Tongue (tissue), 2 donors: ENCODE data around the gene EXOC4. TPM values are rescaled to one million over a fixed set of nuclear protein-coding genes. Genes with fewer than 3 reads are reported as not detected.

Source experiments
- DNase-seq: peaks from one replicate; pipeline ENCODE4 v3.0.0-alpha.2; 2015
- total RNA-seq: library from RNA; depleted of rRNA; stranded (reverse); fragments of >200 nt; gene quantifications from one replicate; pipeline ENCODE4 v1.2.3, GENCODE V29; 2014

Gene EXOC4
- total RNA-seq, 1 donor from 2014 or later = 140 TPM

- DNase-seq = no peak
Measured at GRCh38 chr7:133797818-133798520, 545.1 kb downstream of the EXOC4 start.

GRCh38 chr7:133801341-133801740, 548.5 kb downstream of the EXOC4 start:
- no peak for DNase-seq

GRCh38 chr7:133804127-133804526, 551.2 kb downstream of the EXOC4 start:
- no peak for DNase-seq

- DNase-seq = no peak
Measured at GRCh38 chr7:133805426-133805825, 552.5 kb downstream of the EXOC4 start.

- DNase-seq = no peak
Measured at GRCh38 chr7:133807624-133808492, 555.0 kb downstream of the EXOC4 start.

GRCh38 chr7:133808493-133808866, 555.6 kb downstream of the EXOC4 start:
- DNase-seq = no peak

GRCh38 chr7:133812877-133813276, 560.0 kb downstream of the EXOC4 start:
- no peak for DNase-seq

- DNase-seq = no peak
Measured at GRCh38 chr7:133815611-133816210, 562.8 kb downstream of the EXOC4 start.

GRCh38 chr7:133819695-133820094, 566.8 kb downstream of the EXOC4 start:
- no peak for DNase-seq

GRCh38 chr7:133820584-133820983, 567.7 kb downstream of the EXOC4 start:
- no peak for DNase-seq

- no peak for DNase-seq
Measured at GRCh38 chr7:133821171-133821570, 568.3 kb downstream of the EXOC4 start.

- DNase-seq = no peak
Measured at GRCh38 chr7:133822001-133822641, 569.2 kb downstream of the EXOC4 start.

- DNase-seq = no peak
Measured at GRCh38 chr7:133822868-133823552, 570.1 kb downstream of the EXOC4 start.

- DNase-seq = no peak
Measured at GRCh38 chr7:133824132-133824531, 571.3 kb downstream of the EXOC4 start.

- no peak for DNase-seq
Measured at GRCh38 chr7:133827707-133828623, 575.1 kb downstream of the EXOC4 start.

- no peak for DNase-seq
Measured at GRCh38 chr7:133828906-133829305, 576.0 kb downstream of the EXOC4 start.

- no peak for DNase-seq
Measured at GRCh38 chr7:133829336-133829897, 576.5 kb downstream of the EXOC4 start.

- no peak for DNase-seq
Measured at GRCh38 chr7:133830081-133830480, 577.2 kb downstream of the EXOC4 start.

- DNase-seq = no peak
Measured at GRCh38 chr7:133836666-133837065, 583.8 kb downstream of the EXOC4 start.

- DNase-seq = no peak
Measured at GRCh38 chr7:133837224-133837623, 584.3 kb downstream of the EXOC4 start.

- no peak for DNase-seq
Measured at GRCh38 chr7:133839121-133839520, 586.2 kb downstream of the EXOC4 start.
